GM19372 (cell line): ENCODE measurements around the gene LMO2.

Experiments
- ATAC-seq: cut with Tn5 transposase; IDR thresholded peaks from one replicate; pipeline ENCODE4 v1.9.1; 2021; ENCODE audit warnings: mild to moderate bottlenecking, low read depth, moderate library complexity; ENCODE audit not compliant: unreplicated experiment

Gene LMO2

DNA sequence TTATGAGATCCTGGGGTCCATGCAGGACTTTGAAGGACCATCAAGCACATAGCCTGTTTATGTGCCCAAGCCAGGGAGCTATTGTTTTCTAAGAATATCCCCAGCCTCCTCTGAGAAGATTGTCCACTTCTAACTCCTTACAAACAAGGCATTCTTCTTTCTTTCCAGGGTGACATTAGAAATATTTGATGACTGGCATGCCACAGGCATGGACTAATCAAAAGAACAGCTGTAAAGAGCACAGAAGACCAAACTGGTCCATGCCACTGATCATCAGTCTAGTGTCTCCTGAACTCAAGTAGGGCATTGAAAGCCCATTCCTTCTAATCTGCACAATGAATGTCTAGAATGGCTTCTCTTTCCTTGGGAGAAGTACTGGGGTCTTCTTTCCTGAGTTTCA, 24.9 kb upstream of the LMO2 start:
- ATAC-seq = no peak

DNA sequence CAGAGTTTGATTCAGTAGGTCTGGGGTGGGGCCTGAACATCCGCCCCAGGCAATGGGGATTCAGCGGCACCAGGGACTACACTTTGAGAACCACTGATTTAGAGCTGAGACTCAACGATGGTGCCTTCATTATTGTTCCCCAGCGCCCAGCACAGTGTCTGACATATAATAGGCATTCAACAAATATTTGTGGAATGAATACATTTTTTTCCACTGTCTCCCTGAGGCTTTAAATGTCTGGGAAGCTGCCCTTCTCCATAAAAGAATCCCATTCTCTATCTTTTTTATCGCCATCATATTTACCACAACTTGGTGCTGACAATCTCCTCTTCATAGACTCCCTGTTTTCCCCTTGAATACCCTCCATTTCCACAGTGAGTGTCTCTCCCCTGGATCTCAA, 23.6 kb upstream of the LMO2 start:
- no peak for ATAC-seq

DNA sequence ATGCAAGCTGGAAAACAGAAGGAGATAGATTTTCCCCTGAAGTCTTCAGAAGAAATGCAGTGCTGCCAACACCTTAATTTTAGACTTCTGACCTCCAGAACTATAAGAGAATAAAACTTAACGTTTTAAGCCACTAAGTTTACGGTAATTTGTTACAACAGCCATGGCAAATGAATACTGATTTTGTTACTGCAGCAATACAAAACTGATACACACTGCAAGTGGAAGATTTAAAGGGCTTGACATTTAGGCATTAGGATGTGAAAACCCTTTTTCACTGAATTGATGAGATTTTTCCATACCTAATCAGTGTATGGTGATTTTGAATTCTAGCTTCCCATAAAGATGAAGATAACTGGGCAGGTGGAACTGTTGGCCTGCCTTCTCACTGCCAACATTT, 22.1 kb upstream of the LMO2 start:
- no peak for ATAC-seq

DNA sequence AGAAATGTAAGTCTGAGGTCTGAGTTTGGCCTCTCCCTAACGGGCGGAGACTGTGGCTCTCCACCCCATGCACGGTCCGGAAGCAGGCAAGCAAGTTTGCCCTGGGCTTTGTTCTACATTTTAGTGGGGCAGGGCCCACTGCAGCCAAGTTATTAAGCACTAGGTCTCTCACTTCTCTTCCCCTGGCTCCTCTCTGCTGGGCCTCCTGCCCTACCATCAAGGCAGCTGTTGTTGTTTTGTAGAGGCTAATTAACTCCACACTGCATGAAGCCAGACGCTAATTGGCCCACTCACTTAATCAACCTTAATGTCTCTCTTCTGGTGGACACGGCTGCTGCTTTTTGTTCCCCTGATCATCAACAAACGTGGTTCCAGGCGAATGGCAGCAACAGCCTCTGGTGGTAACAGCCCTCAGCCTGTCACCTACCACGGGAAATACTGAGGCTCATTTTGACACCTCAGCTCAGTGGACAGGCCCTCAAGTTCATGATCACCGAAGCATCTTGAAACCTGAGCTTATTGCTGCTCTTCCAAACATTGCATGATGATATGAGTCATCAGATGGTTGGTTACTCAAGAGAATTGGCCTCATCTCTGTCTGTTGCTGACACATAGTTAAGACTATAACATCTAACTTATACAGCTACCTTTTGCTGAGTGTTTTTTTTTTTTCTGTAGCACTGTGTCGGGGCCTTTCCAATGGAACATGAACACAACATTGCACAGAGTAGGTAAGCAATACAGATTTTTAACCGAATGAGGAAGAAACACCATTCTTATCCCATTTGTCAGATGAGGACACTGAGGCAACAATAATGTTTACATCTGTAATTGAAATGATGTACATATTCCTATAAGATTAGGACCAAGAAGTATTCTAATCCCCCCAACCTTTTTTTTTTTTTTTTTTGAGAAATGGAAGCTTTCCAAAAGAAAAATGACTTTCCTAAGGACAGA, 20.8 kb upstream of the LMO2 start:
- peak; percentile 64 for ATAC-seq

DNA sequence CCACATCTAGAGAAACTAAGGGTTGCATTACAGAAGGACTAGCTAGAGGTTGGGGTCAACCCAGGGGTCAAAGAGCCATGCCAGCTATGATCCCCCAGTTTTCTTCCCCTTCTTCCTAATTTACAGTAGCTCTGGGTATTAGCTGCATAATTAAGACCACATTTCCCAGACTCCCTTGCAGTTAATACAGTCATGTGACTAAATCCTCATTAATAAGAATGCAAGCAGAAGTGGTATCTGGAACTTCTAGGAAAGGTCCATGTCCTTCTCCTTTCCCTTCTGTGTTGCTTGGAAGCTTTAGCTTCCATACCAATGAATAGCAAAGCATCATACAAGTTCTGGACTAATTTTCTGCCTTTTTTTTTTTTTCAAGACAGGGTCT, 19.1 kb upstream of the LMO2 start:
- ATAC-seq = no peak

DNA sequence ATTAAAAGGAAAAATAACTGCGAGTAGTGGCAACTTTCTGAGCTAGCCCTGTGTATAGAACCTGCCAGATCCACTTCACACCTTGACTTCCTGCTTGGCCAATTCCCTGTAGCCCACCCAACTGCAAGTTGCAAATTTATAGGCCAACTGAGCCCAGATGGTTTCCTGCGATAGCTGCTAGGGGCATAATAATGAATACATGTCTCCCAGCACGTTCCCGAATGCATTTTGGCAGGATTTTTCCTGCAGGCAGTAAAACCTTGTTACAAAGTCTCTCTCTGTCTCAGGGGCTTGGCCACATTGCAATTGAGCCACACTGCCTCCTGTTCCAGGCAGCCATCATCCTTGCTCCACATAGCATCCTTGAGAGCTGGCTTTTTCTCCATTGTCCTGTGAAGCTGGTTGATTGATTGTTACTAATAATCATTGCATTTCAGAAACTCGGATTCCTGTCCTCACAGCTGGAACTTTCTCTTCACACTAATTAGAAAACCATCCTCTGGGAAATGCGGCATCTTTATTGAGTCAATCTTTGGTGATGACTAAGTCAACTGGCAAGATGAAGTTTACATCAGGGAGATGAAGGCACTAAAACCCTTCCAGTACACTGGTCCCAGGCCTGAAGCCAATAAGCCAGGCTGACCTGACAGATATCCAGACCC, 18.6 kb upstream of the LMO2 start:
- no peak for ATAC-seq

DNA sequence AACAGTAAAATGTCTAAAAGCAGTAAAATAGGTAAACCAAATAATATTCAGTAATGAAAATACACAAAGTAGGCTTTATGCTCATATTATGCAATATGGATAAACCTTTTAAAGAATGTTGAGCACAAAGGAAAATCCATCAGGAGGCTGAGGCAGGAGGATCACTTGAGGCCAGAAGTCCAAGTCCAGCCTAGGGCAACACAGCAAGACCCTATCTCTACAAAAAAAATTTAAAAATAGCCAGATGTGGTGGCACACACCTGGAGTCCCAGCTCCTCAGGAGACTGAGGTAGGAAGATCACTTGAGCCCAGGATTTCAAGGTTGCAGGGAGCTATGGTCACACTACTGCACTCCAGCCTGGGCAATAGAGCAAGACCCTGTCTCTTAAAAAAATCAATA, 17.7 kb upstream of the LMO2 start:
- ATAC-seq = no peak

DNA sequence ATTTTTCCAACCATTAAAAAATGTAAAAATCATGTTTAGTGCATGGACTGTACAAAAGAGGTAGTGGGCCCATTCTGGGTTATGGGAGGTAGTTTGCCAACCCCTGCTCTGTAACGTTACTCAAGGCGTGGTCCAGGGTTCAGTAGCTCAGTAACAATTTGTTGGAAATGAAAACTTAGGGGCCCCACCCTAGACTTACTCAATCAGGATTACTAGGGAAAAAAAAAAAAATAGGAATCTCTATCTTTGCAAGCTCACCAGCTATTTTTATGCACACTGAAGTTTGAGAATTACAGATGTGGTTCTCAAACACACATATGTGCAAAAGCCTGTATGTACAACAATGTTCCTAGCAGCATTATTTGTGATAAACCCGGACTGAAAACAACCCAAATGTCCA, 17.3 kb upstream of the LMO2 start:
- no peak for ATAC-seq

DNA sequence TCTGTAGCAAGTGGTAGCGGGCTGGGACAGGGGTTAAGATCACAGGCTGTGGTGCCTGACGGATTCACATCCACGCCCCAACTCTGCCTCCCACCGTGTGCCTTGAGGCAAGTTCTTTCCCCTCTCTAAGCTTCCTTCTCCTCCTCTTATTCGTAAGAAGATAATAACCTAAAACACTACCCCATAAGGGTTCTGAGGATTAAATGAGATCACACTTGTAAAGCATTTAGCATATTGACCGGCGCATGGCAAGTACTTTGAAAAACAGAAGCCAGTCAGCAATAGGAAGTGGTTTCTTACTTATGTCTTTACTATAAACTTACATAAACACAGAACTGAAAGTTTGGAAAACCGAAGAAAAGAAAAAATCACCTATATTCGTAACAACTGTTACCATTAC, 15.5 kb upstream of the LMO2 start:
- ATAC-seq = no peak

DNA sequence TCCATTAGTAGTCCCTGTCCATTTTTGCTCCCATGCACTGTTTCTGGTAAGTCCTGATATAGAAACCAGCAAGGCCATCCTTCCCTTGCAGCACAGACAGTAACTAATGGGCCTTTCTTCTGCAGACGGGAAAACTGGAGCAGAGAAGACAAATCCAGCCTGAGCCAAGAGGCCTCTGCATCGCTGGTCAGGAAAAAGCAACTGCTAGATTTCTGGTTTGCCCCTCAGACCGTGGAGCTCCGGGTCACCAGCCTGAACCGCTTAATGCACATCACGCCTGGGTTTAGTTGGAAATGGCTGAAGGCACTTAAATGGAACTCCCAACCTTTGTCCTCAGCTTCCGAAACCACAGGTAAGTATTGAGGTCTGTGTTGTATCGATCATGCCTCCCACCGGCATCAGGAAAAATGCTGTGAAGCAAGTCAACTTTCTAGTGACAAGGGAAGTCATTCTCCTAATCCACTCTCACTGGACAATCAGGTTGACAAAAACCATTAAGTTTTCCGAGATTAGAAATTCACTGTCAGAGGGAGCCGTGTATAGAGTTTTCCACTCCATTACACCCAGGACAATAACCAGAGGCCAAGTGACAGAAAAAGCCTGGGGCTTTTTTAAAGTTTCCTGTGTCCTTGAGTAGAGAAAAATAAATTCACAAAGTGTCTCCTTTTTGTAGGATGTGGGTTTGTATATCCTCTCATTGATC, 14.8 kb upstream of the LMO2 start:
- ATAC-seq = no peak

DNA sequence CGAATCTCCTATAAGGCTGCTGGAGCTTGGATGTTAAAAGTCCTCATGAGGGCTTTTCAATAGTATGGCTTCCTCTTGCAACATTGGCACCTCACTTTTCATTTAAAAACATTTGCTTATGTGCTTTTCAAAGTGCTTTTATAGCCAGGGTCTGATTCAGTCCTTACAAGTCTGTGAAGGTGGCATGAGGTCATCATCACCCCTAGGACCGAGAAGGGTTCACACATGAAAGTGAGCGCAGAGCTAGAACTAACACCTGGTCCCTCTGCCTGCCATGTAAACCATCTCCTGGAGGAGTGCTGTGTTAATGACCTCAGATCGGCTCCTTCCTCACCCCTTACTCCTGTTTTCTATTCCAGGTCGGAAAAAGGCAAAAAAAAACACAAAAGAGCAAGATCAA, 12.2 kb upstream of the LMO2 start:
- no peak for ATAC-seq

DNA sequence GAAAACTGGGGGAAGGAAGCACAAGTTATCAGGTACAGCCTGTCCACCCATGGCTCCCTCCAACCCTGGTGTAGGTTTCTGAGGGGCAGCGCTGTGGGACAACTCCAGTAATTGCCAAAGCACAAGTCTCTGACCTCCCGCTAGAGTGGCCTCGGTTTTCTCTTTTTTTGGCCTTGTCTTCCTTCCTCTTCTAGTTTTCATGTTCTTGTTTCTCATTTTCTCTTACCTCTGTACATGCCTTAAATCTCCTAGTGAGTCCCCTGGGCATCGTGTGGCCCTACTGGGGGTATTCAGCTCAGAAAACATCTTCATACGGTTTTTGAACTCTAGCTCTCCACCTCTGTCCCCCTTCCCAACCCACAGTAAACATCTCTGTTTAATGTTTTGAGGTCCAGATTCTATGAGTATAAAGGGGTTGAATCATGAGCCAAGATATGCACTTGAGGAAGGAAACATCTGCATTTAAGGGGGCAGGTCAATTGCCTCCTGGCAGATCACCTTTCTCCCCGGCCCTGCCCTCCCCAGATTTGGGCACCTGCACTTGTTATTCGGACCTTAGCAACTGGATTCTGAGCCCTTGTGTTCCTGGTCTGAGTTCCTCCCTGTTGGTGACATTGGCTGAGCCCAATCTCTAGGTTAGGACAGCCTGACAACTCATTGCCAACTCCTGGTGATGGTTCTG, 8.4 kb upstream of the LMO2 start:
- ATAC-seq = no peak

DNA sequence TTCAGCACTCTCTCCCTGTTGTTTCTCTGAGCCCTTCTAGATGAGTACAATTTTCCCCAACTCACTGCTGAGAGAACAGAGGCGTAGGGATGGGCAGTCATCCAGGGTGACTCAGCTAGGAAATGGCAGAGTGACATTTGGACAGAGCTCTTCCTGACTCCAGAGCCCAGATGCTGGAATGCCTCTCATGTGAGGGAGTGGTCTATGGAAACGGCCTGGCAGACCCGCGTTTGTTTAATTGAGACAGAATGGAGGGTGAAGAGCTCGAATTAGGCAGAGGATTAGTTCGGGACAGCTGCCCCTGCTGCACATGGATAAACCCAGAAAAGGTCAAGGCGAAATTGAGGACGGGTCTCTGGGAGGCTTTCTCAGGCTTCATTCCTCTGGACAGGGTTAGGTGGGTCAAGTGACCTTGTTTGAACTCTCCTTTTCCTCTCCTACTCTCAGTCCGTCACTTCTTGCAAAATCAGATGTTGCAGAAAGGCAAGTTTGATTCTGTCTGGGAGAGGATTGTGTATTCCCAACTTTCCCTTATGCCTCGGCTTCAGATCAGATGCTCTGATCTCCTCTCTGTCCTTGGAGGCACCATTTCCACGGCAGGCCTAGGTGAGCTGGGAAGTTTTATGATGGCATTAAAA, 7.6 kb upstream of the LMO2 start:
- ATAC-seq = no peak

DNA sequence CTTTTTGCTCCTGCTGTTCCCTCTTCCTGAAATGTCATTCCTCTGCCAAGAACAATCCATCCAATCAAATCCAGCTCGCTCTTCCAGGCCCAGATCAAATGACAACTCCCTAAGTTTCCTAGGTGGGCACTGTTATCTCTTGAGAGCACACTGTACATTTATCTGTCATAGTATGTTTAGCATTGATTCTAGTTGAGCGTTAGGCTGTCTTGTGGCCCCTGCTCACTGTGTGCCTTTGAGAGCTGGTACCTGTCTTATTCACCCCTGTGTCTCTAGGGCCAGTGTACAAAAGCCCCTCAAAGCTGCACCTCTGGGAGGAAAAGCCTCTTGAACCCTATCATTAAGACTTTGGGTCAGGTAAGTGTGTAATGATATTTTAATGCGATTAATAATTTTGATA, 7.1 kb upstream of the LMO2 start:
- ATAC-seq = no peak

DNA sequence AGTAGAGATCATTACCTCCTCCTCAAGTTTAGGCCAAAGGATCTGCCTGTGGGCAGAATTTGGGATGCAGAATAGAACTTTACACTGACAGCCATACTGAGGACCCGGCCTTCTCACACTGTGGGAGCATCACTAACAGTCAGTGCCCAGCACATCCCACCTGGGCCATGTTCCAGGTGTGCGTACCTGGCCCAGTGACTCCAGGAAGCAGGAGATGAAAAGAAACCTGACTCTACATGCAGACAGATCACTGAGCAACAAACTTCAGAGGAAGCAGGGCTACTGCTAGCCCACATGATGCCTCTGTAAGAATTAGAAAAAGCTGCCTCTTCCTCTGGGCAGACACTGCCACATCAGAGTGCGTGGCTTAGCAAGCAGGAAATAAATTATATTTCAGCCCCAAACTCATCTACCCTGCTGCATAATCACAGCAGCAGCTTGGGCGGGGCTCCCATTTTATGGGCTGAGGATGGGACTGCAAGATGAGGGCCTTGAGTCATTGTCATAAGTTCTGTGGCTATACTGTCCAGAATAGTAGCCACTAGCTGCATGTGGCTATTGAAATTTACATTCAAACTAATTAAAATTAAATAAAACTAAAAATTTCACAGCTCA, 6.0 kb upstream of the LMO2 start:
- ATAC-seq = no peak

DNA sequence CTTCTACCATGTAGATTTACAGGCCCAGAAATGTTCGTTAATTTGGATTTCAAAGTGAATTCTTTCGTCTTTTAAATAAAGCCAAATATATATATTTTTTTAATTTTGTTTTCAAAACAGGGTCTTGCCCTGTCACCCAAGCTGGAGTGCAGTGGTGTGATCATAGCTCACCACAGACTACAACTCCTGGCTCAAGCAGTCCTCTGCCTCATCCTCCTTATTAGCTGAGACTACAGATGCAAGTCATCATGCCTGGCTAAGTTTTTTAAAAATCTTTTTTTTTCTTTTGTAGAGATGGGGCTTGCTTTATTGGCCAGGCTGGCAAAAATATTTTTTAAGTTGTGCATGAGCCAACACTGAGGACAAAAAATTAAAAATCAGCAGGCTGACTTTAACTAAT, 5.0 kb upstream of the LMO2 start:
- ATAC-seq = no peak

DNA sequence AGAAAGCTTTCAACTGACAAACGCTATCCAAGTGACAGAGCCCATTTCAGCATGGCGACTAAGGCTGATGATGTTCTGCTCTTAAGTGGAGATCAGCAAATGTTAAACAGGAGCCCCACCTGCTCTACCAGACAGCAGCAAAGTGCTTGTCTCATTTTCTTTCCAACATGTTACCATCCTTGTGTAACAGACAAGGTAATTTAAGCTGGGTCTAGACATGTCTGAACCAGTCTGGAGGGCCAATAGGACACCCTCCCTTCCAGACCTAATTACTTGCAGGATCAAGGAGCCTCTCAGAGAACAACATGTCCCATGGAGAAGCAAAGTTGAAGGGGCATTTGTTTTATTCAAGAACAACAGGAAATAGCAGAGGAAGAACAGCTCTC, 3.9 kb upstream of the LMO2 start:
- ATAC-seq = no peak

DNA sequence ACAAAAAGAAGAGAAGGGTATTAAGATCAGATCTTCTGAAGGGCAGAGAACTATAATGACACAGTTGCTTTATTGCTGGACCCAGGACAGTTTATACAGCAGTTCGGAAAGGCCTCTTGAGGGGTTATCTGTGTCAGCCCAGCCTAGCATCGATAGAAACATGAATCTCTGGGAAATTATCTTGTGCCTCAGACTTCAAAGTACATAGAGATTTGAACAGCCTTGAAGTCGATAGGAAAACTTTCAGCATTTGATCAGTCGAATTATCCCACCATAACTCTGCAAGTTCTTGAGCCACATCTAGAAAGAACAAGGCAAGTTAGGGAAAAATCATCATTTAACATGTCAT, 2.5 kb upstream of the LMO2 start:
- ATAC-seq = no peak

DNA sequence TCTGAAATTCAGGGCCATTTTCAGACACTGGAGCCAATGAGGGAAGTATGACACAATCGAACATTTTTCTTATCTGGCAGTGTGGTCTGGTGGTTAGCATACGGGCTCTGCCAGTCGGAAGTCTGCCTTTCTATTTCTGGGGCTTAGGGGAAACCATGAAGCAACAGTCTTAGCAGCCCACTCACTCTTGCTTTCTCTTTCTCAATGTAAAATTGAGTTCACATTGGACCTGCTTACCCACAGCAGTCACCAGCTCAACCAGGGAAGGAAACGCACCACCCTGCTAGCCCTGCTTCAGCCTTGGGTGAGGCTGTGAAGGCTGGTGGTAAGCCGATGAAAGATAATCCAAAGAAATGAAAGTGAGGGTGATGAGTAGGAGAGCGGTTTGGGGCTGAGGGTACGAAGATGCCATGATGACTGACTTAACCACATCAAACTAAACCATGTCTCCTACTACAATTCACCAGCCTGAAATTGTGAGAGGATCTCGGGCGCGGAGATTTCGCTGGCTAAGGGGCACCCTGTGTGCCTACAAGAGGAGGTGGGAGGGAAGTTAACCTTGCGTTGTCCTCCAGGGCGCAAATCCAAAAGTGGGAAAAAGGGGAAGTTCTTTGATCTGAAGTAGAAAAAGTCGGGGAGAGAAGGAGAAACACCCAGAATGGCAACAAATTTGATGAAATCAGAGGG, 2.0 kb upstream of the LMO2 start:
- ATAC-seq = peak; percentile 94
